ENCODE data around the gene ZSCAN31.
"Not testable (repeated sequence)": the region's sequence is repeated elsewhere in the genome, so short reads cannot be mapped to it uniquely, and the experiment has no call there.

The ZSCAN31 gene

GRCh38 chr6:28335564-28336283, at the start of gene ZSCAN31:
Gene ZSCAN31 (minus strand): TSS chr6:28336148. CDS start chr6:28329683, 6,465 bp downstream.
- DNase-seq = peak; percentile 93

- DNase-seq = no peak
These were observed 48.2 kb upstream of the ZSCAN31 start for GRCh38 chr6:28384143-28384533.

- DNase-seq = peak; percentile 96
These were observed 47.5 kb upstream of the ZSCAN31 start for GRCh38 chr6:28383235-28384142.

GRCh38 chr6:28380381-28380780, 44.4 kb upstream of the ZSCAN31 start:
- DNase-seq = no peak

GRCh38 chr6:28378644-28379043, 42.7 kb upstream of the ZSCAN31 start:
- no peak for DNase-seq

- no peak for DNase-seq
These were observed 41.9 kb upstream of the ZSCAN31 start for GRCh38 chr6:28377879-28378278.

- DNase-seq = no peak
These were observed 38.0 kb upstream of the ZSCAN31 start for GRCh38 chr6:28373925-28374324.

- DNase-seq = no peak
These were observed 35.9 kb upstream of the ZSCAN31 start for GRCh38 chr6:28371706-28372451.

- DNase-seq = no peak
These were observed 35.3 kb upstream of the ZSCAN31 start for GRCh38 chr6:28371280-28371679.

GRCh38 chr6:28370440-28370839, 34.5 kb upstream of the ZSCAN31 start:
- DNase-seq = no peak

GRCh38 chr6:28369463-28369862, 33.5 kb upstream of the ZSCAN31 start:
- DNase-seq = no peak

- DNase-seq = peak; percentile 83
These were observed 32.6 kb upstream of the ZSCAN31 start for GRCh38 chr6:28368522-28368921.

GRCh38 chr6:28365590-28365989, 29.6 kb upstream of the ZSCAN31 start:
- not testable (repeated sequence) for DNase-seq

GRCh38 chr6:28360961-28361360, 25.0 kb upstream of the ZSCAN31 start:
- no peak for DNase-seq

GRCh38 chr6:28359562-28359961, 23.6 kb upstream of the ZSCAN31 start:
- DNase-seq = not testable (repeated sequence)

- DNase-seq = no peak
These were observed 21.1 kb upstream of the ZSCAN31 start for GRCh38 chr6:28357036-28357435.

- DNase-seq = no peak
These were observed 20.7 kb upstream of the ZSCAN31 start for GRCh38 chr6:28356666-28357020.

GRCh38 chr6:28355743-28356665, 20.1 kb upstream of the ZSCAN31 start:
- DNase-seq = peak; percentile 89

- no peak for DNase-seq
These were observed 19.0 kb upstream of the ZSCAN31 start for GRCh38 chr6:28354688-28355554.

- no peak for DNase-seq
These were observed 18.2 kb upstream of the ZSCAN31 start for GRCh38 chr6:28353981-28354676.

GRCh38 chr6:28353356-28353755, 17.4 kb upstream of the ZSCAN31 start:
- no peak for DNase-seq

All from suppressor macrophage treated with lipopolysaccharide for 4 hours (primary cell).